Activated naive CD8-positive, alpha-beta T cell treated with anti-CD3 and anti-CD28 coated beads, Interleukin-2, amount 10 ng/mL, durations not matched to agents 7 days and 5 days (primary cell): ENCODE data around the gene SOX6. TPM values are rescaled to one million over a fixed set of nuclear protein-coding genes. Genes with fewer than 3 reads are reported as not detected.
"Not testable (repeated sequence)": the region's sequence is repeated elsewhere in the genome, so short reads cannot be mapped to it uniquely, and the experiment has no call there.

Experiments used
- ATAC-seq: fragments of 150-1000 bp; cut with Tn5 transposase; one replicate; pipeline ENCODE4 v1.10.0; 2021; ENCODE audit warnings: low read depth, moderate library complexity
- POLR2A ChIA-PET: fragments of 350-600 bp; sonication (Branson Sonifier 250); formaldehyde crosslinking; loops from one replicate; lab custom pipeline; 2021; ENCODE audit warnings: antibody characterized with exemption; lab: Charles Lee
- DNase-seq: peaks from one replicate; pipeline ENCODE4 v3.0.0; 2021
- H3K27ac Mint-ChIP-seq: one replicate; pipeline ENCODE4 v1.8.0; 2022; ENCODE audit warnings: mild to moderate bottlenecking, mixed read lengths
- H3K27me3 Mint-ChIP-seq: one replicate; pipeline ENCODE4 v1.8.0; 2022; ENCODE audit warnings: mild to moderate bottlenecking, moderate library complexity, mixed read lengths
- H3K36me3 Mint-ChIP-seq: one replicate; pipeline ENCODE4 v1.8.0; 2021; ENCODE audit warnings: mild to moderate bottlenecking, mixed read lengths
- H3K4me1 Mint-ChIP-seq: one replicate; pipeline ENCODE4 v1.8.0; 2021; ENCODE audit warnings: mixed read lengths
- H3K4me3 Mint-ChIP-seq: one replicate; pipeline ENCODE4 v1.8.0; 2022; ENCODE audit warnings: mild to moderate bottlenecking, moderate library complexity, mixed read lengths
- H3K9me3 Mint-ChIP-seq: one replicate; pipeline ENCODE4 v1.8.0; 2021; ENCODE audit warnings: mixed read lengths
- total RNA-seq, 2 experiments: library from RNA; stranded (reverse); gene quantifications; one replicate each; pipeline ENCODE4 v1.2.3, GENCODE V29; 2021

SOX6 gene
- total RNA-seq, 2 experiments from 2014 or later: not detected

DNA sequence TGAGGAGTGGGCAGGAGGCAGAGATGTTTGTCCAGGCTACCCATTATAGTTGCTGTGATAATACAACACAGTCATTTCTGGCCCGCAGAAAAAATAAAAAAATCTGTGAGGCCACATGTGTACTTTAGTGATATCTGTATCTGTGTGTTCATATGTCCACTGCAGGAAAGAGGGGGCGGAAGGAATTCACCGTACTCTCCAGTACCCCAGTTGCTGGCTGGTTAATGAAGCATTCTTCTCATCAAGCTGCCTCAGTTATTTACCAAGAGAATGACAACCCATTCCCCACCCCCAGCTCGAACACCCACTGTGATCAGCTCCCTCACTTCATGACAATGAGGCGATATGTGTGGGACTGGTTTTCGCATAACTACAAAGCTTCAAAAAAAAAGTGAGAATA, 309.3 kb downstream of the SOX6 start:
- H3K27ac Mint-ChIP-seq: no peak overlapping the region
- no peaks in the 10 kb centered on the region for H3K36me3 Mint-ChIP-seq
- POLR2A ChIA-PET: no interaction called here
- ATAC-seq: no peak
- no peaks in the 10 kb centered on the region for H3K27me3 Mint-ChIP-seq
- DNase-seq: no peak
- H3K9me3 Mint-ChIP-seq: no peaks in the 10 kb centered on the region
- no peak overlapping the region for H3K4me3 Mint-ChIP-seq
- H3K4me1 Mint-ChIP-seq: no peaks in the 10 kb centered on the region

DNA sequence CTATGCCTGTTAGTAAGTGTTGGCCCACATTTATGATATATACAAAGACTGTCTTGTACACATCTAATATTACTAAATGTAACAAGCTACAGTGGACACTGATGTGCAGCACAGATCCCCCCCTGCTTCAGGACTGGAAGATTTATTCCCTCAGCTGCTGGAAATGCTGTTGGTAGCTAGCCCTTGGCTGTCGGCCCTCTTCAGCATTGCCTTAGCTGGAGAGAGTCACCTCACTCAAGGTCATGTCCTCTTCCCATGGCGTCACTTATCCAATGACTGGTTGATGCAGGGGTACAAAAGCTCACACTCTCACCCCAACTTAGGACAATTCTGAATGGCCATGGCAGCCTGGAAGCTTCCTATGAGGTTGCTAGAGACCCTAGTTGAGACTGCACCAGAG, 312.7 kb downstream of the SOX6 start:
- no peaks in the 10 kb centered on the region for H3K36me3 Mint-ChIP-seq
- no peaks in the 10 kb centered on the region for H3K4me1 Mint-ChIP-seq
- POLR2A ChIA-PET: no interaction called here
- H3K27ac Mint-ChIP-seq: no peak overlapping the region
- no peaks in the 10 kb centered on the region for H3K27me3 Mint-ChIP-seq
- H3K4me3 Mint-ChIP-seq: no peak overlapping the region
- no peaks in the 10 kb centered on the region for H3K9me3 Mint-ChIP-seq
- DNase-seq (no peak), ATAC-seq (no peak)

DNA sequence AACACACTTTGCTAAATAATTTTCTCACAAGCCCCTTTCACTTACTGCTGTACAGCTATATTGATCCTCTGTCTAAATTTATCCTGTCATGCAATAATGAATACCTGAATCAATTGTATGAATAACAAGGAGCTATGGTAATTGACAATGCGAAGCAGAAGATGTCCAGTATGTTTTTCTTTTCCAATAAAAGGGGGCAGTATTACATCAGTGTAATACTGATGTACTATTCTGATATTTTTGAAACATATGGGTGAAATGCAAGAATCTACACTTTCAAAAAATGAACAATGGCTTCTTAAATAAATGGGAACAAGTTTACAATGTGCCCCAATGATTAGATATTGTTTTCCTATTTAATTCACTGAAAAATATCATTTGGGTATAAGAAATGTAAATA, 315.1 kb downstream of the SOX6 start:
- no peak for ATAC-seq
- POLR2A ChIA-PET: no interaction called here
- Mint-ChIP-seq H3K27ac (no peak overlapping the region), H3K4me1 (no peaks in the 10 kb centered on the region), H3K9me3 (no peaks in the 10 kb centered on the region), H3K27me3 (no peaks in the 10 kb centered on the region), H3K36me3 (no peaks in the 10 kb centered on the region), H3K4me3 (no peak overlapping the region)
- DNase-seq: no peak

DNA sequence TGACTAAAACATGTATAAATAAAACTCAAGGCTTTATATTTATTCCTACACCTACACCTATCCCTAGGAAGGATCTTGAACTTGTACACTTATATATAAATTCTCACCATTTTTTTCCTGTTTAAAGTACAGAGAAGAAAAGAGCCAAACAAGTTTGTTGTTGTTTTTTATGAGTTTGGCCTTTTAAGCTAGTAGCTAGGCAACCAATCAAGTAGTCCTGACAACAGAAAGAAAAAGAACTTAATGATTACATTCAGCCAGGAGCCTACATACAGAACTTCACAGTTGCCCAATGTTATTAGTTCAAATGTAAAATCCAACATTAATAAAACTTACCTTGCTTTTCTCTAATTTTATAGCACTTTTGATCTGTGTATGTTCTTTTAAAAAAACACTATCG, 316.2 kb downstream of the SOX6 start:
- Mint-ChIP-seq H3K9me3 (no peaks in the 10 kb centered on the region), H3K36me3 (no peaks in the 10 kb centered on the region), H3K27ac (no peak overlapping the region), H3K4me1 (no peaks in the 10 kb centered on the region), H3K4me3 (no peak overlapping the region), H3K27me3 (no peaks in the 10 kb centered on the region)
- POLR2A ChIA-PET: no interaction called here
- DNase-seq (no peak), ATAC-seq (no peak)

DNA sequence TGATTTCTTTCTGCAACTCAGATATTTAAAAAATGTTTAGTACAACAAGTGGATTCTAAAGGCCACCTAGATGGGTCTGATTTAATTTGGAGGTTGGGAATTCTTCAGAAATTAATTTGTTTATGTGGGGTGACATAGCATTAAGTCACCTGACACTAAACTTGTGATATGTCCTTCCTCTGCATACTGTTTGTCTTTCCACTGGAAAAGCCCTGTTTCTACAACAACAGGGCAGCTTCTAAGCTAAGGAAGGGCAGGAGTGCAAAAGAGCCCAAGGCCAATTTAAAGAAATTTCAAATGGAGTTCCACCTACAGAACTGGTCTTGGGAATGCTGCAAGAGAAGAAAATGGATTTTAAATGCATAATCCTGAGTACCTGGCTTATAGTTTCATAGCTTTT, 319.2 kb downstream of the SOX6 start:
- no peaks in the 10 kb centered on the region for H3K4me1 Mint-ChIP-seq
- H3K27me3 Mint-ChIP-seq: no peaks in the 10 kb centered on the region
- no peak for ATAC-seq
- H3K36me3 Mint-ChIP-seq: no peaks in the 10 kb centered on the region
- no peak overlapping the region for H3K27ac Mint-ChIP-seq
- no peaks in the 10 kb centered on the region for H3K9me3 Mint-ChIP-seq
- POLR2A ChIA-PET: no interaction called here
- no peak overlapping the region for H3K4me3 Mint-ChIP-seq
- no peak for DNase-seq

DNA sequence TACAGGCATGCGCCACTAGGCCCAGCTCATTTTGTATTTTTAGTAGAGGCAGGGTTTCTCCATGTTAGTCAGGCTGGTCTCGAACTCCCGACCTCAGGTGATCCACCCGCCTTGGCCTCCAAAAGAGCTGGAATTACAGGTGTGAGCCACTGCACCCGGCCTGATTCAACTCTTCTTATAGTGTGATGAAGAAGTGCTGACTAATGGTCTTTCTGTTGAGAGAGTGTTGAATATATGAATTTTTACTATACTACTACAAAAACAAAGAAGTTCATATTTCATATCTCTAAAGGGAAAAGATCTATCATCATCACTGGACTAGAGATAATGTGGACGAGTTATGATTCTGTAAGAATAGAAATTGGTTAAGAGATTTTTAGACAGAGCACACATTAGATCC, 320.1 kb downstream of the SOX6 start:
- H3K27ac Mint-ChIP-seq: no peak overlapping the region
- no peaks in the 10 kb centered on the region for H3K4me1 Mint-ChIP-seq
- H3K4me3 Mint-ChIP-seq: no peak overlapping the region
- no peak for DNase-seq
- no peaks in the 10 kb centered on the region for H3K36me3 Mint-ChIP-seq
- no peaks in the 10 kb centered on the region for H3K27me3 Mint-ChIP-seq
- H3K9me3 Mint-ChIP-seq: no peaks in the 10 kb centered on the region
- no peak for ATAC-seq
- POLR2A ChIA-PET: no interaction called here

DNA sequence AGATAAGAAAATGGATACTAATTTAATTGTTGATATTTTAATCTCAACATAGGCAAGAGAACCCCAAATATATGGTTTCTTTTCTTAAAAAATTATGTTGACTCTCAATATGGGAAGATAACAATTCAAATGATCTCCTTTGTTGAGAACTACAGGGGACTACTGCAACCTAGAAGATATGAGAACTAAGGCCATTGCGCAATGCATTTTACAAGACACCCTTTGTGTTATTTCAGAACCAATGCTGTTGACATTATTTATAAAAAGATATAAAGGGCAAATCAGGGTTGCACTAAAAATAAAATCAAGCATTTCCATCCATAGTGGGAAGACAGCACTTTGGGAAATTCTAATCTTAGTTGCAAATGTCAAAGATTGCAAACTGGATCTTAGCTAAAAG, 322.3 kb downstream of the SOX6 start:
- no peaks in the 10 kb centered on the region for H3K27me3 Mint-ChIP-seq
- H3K4me1 Mint-ChIP-seq: no peaks in the 10 kb centered on the region
- H3K27ac Mint-ChIP-seq: no peak overlapping the region
- H3K9me3 Mint-ChIP-seq: no peaks in the 10 kb centered on the region
- POLR2A ChIA-PET: no interaction called here
- no peak overlapping the region for H3K4me3 Mint-ChIP-seq
- no peak for ATAC-seq
- no peaks in the 10 kb centered on the region for H3K36me3 Mint-ChIP-seq
- DNase-seq: no peak

DNA sequence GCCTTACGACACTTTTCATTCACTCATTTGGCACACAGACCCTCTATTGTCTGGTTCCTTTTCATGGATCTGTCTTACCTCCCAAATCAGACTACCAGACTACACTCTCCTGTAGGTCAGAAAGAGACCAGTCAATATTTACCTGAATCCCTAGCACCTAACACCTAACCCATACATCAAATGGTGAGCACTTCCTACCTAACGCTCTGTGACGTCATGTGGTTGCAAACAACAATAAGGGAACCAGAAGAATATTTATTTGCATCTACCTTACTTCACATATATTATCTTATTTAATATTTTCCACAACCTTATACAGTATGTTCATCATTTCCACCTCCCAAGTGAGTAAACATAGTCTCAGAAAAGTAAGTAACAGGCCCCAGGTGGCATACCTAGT, 323.4 kb downstream of the SOX6 start:
- H3K27me3 Mint-ChIP-seq: no peaks in the 10 kb centered on the region
- DNase-seq (no peak), ATAC-seq (no peak)
- no peaks in the 10 kb centered on the region for H3K4me1 Mint-ChIP-seq
- H3K36me3 Mint-ChIP-seq: no peaks in the 10 kb centered on the region
- no peaks in the 10 kb centered on the region for H3K9me3 Mint-ChIP-seq
- POLR2A ChIA-PET: no interaction called here
- H3K27ac Mint-ChIP-seq: no peak overlapping the region
- no peak overlapping the region for H3K4me3 Mint-ChIP-seq

DNA sequence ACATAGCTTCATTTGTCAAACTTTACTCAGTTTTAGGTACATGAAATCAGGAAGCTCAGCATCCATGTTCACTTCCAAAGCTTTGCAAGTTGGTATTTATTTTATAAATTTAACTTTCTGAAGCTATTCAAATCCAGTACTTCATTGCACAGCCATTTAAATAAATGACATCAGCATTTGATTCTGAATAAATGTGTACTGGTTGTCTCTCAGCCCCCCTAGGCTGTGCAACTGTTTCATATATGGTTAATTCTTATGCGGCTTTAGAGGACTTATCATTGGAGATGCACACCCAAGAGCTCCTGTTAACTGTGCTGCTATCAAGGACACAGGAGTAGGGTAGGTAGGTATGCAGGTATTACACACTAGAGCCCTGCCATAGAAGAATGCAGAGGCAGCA, 325.1 kb downstream of the SOX6 start:
- POLR2A ChIA-PET: no interaction called here
- no peak for ATAC-seq
- no peak overlapping the region for H3K4me3 Mint-ChIP-seq
- H3K9me3 Mint-ChIP-seq: no peaks in the 10 kb centered on the region
- no peaks in the 10 kb centered on the region for H3K27me3 Mint-ChIP-seq
- no peak for DNase-seq
- H3K36me3 Mint-ChIP-seq: no peaks in the 10 kb centered on the region
- H3K4me1 Mint-ChIP-seq: no peaks in the 10 kb centered on the region
- no peak overlapping the region for H3K27ac Mint-ChIP-seq

DNA sequence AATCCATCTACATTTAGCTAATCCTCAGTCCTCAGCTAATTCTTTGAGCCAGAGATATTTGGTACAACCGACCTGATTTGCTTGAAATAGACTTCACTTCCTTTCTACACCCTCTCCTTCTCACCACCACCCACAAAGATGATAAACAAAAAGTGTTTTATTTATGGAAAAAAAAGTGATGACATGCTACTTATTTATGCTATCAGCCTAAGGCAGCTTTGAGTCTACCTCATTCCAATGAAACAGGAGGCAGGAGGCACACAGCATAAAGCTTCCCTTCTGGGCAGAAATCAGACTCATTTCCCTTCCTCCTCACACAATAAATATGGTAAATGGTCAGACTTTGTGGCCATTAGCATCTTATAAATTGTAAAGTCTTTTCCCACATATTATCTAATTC, 325.7 kb downstream of the SOX6 start:
- no peaks in the 10 kb centered on the region for H3K4me1 Mint-ChIP-seq
- H3K27me3 Mint-ChIP-seq: no peaks in the 10 kb centered on the region
- ATAC-seq: no peak

DNA sequence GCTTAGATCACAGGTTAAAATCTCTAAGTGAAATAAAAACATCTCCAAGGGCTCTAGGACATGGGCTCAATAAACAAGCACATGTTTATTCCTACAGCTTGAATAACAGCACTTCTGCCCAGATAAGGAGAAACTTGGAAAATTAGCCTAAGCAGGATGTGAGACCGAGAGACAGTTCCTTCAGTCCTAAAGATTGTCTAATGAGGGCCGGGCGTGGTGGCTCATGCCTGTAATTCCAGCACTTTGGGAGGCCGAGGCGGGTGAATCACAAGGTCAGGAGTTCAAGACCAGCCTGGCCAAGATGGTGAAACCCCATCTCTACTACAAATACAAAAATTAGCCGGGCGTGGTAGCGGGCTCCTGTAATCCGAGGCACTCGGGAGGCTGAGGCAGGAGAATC, 327.2 kb downstream of the SOX6 start:
- H3K4me3 Mint-ChIP-seq, POLR2A ChIA-PET, H3K9me3 Mint-ChIP-seq, H3K4me1 Mint-ChIP-seq, H3K27ac Mint-ChIP-seq, H3K36me3 Mint-ChIP-seq, H3K27me3 Mint-ChIP-seq, DNase-seq, ATAC-seq: not testable (repeated sequence)

More for the DNA sequence above, 325.7 kb downstream of the SOX6 start:
- no peak overlapping the region for H3K4me3 Mint-ChIP-seq
- POLR2A ChIA-PET: no interaction called here
- DNase-seq: no peak
- no peaks in the 10 kb centered on the region for H3K36me3 Mint-ChIP-seq
- no peak overlapping the region for H3K27ac Mint-ChIP-seq
- H3K9me3 Mint-ChIP-seq: no peaks in the 10 kb centered on the region

DNA sequence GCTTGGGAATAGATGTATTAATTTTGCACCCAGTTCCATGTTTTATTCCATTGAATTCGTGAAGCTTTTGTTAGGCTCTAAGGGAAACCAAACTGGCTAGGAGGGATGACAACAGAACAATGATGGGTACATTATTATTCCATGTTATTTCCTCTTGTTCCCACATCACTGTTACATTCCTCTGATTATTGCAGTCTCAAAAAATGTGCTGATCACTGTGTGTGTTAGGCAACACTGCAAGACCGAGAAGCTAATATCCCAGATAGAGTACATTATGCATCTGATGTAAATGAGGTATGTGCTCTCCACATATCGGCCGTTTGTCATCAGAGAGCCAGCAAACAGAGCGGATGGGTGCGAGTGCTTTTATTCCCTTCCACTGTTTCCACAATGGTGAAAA, 327.9 kb downstream of the SOX6 start:
- H3K27me3 Mint-ChIP-seq: no peaks in the 10 kb centered on the region
- POLR2A ChIA-PET: no interaction called here
- DNase-seq (no peak), ATAC-seq (no peak)
- no peak overlapping the region for H3K4me3 Mint-ChIP-seq
- H3K36me3 Mint-ChIP-seq: no peaks in the 10 kb centered on the region
- no peaks in the 10 kb centered on the region for H3K9me3 Mint-ChIP-seq
- no peak overlapping the region for H3K27ac Mint-ChIP-seq
- H3K4me1 Mint-ChIP-seq: no peaks in the 10 kb centered on the region

DNA sequence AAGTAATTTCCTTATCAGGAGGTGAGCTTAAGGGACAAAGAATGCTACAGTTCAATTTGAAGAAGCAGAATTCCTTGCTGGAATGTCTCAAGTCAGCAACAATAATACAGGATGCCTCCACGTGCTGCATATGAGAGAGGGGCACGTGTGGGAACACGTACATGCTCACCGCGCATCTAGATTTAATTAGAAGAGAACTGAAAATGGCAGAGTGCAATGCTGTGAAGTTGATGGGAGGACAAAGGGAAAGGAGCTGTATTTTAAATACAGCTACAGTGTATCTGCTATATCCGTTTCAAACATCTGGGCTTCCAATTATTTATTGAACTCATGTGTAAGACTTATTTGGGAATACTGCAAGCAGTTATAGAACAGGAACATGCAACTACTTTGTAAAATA, 328.7 kb downstream of the SOX6 start:
- Mint-ChIP-seq H3K27ac (no peak overlapping the region), H3K4me3 (no peak overlapping the region), H3K36me3 (no peaks in the 10 kb centered on the region), H3K4me1 (no peaks in the 10 kb centered on the region), H3K9me3 (no peaks in the 10 kb centered on the region), H3K27me3 (no peaks in the 10 kb centered on the region)
- ATAC-seq (no peak), DNase-seq (no peak)
- POLR2A ChIA-PET: no interaction called here

DNA sequence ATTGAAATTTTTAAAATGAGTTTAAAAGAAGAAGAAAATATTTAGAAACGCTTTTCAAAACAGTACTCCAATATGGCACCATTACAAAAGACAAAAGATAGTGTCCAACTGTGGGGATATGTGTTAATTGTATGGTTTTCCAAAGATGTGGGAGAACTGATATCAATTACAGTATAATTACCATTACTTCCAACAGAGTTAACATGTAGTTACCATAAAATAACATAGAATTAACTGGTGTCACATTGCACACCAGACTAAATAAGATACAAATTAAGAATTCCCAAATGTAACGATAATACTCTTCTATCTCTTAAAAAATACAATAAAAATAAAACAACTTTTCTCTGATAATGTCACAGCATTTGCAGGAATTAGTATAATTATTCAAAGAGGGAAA, 329.5 kb downstream of the SOX6 start:
- Mint-ChIP-seq H3K36me3 (no peaks in the 10 kb centered on the region), H3K4me3 (no peak overlapping the region), H3K27ac (no peak overlapping the region)

DNA sequence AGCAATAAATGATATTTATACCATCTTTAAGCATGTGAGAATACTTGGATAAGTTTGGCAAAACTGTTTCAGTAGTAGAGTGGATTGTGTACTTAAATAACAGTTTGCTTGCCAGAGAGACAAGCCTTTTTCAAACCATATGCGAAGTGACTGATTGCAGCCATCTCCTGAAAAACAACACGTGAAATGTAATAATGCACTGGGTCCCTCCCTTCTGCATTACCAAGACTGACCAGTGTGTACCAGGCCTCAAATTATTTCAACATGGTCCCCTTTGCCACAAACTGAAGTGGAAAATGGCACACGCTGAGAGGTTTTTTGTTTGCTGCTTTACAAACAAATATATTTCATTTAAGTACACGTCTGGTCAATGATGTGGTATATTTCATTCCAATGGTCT, 337.4 kb downstream of the SOX6 start:
- H3K27me3 Mint-ChIP-seq: no peaks in the 10 kb centered on the region

More for the DNA sequence above, 329.5 kb downstream of the SOX6 start:
- no peaks in the 10 kb centered on the region for H3K4me1 Mint-ChIP-seq
- H3K9me3 Mint-ChIP-seq: no peaks in the 10 kb centered on the region
- DNase-seq (no peak), ATAC-seq (no peak)
- POLR2A ChIA-PET: no interaction called here
- no peaks in the 10 kb centered on the region for H3K27me3 Mint-ChIP-seq

More for the DNA sequence above, 337.4 kb downstream of the SOX6 start:
- H3K9me3 Mint-ChIP-seq: no peaks in the 10 kb centered on the region
- H3K4me1 Mint-ChIP-seq: no peaks in the 10 kb centered on the region
- no peak for ATAC-seq
- H3K4me3 Mint-ChIP-seq: no peak overlapping the region
- POLR2A ChIA-PET: no interaction called here
- H3K36me3 Mint-ChIP-seq: no peaks in the 10 kb centered on the region
- no peak for DNase-seq
- no peak overlapping the region for H3K27ac Mint-ChIP-seq
